RPMI7951 (cell line): ENCODE results near the gene ENO2. TPM values are rescaled to one million over a fixed set of nuclear protein-coding genes. Genes with fewer than 3 reads are reported as not detected.
A peak's percentile ranks its signal among the peaks of the same experiment; 100 is the strongest.

ENCODE experiments used
- DNase-seq: peaks from one replicate; pipeline ENCODE4 v3.0.0-alpha.2; 2012; ENCODE audit warnings: low read depth
- total RNA-seq: library from RNA; depleted of rRNA; stranded (reverse); fragments of >200 nt; shearing (Covaris generic); gene quantifications from 2 replicates; pipeline ENCODE4 v1.2.3, GENCODE V29; 2014

Gene ENO2
- total RNA-seq, 1 experiment from 2014 or later, result 28.6 TPM

DNA sequence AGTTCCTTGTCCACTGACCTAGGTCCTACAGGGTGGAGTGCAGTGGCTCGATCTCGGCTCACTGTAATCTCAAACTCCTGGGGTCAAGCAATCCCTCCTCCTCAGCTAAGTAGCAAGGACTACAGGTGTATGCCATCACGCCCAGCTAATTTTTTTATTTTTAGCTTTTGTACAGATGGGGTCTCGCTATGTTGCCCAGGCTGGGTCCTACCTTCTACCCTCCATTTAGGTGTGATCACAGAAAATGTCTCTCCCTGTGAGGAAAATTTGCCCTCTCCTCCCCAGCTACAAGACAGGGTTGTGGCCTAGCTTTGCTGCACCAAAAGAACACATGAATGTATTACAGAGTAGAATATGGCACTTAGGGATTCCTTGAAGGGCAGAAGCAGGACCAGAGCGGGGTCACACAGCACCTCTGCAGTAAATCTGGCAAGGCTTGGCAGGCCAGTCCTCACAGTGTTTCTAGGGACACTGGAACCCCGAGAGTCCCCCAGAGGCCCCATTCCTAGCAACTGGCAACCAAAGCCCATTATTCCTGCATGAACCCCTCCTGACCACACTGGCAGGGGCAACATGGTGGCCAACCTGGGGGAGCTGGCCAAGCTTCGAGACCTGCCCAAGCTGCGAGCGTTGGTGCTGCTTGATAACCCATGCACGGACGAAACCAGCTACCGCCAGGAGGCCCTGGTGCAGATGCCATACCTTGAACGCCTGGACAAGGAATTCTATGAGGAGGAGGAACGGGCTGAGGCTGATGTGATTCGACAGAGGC is 2.0 kb upstream of the ENO2 start:
- no peak for DNase-seq

DNA sequence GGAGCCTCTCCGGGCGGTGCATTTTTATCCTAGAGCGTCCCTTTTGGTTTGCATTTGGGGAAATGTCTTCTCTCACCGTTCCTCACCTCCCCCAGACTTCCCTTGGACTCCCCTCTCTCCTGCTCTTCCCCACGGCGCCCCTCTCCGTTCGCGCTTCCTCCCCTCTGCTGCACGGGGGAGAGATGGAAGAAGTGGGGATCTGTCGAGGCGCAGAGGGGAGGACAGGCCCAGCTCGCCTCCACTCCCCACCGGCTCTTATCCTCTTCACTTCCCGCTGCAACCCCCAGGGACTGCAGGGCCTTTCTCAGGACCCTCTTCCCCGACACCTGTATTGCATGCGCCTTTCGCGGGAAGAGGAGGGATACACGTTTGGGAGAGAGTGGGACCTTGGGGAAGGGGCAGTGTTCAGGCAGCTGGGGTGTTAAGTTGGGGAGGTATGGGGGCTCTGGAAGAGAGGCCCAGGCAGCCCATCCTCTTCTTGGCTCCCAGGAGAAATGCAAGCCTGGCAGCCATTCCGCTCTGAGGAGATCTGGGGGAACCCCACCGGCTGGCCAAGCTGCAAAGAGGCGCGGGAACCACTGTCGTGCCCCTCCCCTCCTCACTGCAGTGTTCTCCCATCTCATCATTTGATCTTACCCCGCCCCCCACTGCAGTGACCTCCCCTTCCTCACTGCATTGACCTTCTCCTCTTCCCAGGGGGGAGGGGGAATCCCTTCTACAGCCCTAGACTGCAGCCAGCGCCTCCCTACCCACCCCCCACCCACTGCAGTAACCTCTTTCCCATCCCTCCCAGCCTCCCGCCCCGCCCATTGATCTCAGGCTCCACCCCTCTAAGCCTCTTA is 788 bp downstream of the ENO2 start:
- peak; percentile 41 for DNase-seq

DNA sequence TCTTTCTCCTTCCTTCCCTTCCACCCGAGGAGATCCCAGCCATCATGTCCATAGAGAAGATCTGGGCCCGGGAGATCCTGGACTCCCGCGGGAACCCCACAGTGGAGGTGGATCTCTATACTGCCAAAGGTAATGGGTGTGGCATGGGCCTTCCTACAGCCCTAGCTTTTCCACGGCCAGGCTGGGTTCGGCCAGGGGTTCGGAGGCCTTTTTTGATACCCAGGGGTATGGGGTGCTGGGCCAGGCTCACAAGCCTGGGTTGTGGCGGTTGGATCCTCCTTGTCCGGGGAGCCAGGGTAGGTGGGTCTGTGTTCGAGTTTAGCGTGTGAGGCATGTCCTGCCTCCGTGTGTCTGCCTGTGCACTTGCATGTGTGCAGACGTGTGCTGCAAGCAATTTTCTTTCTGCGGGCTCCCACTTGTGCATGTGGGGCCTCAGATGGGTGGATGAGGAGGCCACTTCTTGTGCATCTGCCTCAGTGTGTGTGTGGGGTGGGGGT is 1.5 kb downstream of the ENO2 start:
- DNase-seq, result no peak

DNA sequence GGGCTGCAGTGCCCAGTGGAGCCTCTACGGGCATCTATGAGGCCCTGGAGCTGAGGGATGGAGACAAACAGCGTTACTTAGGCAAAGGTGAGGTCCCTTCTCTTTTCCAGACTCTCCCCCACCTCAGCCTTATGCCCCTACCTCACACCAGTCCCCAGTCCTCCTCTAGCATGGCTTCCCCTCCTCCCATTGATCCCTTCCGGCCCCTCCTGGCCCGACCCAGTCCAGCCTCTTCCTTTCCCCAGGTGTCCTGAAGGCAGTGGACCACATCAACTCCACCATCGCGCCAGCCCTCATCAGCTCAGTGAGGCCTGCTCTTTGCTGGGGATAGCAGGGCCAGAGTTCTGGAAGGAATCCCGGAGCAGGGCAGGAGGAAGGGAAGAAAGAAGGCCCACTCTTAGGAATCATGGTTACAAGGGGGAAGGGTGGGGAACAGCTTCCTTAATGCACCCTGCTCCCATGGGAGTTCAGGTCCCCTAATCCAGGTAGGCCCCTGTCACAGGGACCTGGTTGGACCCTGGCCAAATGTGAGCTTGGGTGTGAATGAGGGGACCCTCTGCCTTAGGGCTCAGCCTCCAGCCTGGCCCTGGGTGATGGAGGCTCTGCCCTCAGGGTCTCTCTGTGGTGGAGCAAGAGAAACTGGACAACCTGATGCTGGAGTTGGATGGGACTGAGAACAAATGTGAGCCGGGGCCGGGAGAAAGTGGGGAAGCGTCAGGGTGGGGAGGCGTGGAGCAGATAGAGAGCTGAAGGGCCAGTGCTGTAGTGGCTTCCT is 2.2 kb downstream of the ENO2 start:
- no peak for DNase-seq

DNA sequence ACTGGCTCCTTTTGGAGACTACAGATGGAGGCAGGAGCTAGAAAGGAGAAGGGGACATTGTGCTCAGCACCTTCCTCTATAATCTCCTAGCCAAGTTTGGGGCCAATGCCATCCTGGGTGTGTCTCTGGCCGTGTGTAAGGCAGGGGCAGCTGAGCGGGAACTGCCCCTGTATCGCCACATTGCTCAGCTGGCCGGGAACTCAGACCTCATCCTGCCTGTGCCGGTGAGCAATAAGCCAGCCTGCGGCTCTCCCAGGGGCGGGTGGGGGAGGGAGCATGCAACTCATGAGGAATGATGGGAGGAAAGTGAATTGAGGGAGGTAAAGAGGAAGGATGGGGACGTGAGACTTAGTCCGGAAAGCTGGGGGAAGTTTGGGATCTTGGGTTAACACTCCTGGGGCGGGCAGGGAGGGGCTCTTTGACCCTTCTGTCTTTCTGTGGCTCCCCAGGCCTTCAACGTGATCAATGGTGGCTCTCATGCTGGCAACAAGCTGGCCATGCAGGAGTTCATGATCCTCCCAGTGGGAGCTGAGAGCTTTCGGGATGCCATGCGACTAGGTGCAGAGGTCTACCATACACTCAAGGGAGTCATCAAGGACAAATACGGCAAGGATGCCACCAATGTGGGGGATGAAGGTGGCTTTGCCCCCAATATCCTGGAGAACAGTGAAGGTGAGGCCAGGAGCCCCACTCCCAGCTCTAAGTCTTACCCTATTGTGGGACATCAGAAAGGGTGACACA is 3.3 kb downstream of the ENO2 start:
- DNase-seq, result no peak

DNA sequence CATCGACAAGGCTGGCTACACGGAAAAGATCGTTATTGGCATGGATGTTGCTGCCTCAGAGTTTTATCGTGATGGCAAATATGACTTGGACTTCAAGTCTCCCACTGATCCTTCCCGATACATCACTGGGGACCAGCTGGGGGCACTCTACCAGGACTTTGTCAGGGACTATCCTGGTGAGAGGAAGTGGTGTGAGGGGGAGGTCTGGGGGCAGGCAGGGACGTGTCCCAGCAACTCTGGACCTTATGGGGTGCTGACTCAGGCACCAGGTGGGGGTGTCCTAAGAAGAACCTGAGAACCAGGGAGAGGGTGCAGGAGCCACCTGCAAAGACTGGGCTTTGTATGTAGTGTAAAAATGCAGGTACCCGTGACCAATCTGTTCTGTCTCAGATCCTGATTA is 5.2 kb downstream of the ENO2 start:
- no peak for DNase-seq

DNA sequence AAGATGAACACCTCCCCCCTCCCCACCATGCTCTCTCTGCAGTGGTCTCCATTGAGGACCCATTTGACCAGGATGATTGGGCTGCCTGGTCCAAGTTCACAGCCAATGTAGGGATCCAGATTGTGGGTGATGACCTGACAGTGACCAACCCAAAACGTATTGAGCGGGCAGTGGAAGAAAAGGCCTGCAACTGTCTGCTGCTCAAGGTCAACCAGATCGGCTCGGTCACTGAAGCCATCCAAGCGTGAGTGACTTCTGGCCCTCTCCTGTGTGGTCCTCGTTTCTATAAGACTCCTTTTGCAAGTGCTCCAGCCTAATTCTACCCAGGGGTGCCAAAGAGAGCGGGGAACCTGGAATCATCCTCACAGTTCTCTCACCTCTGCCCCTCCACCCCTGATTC is 7.2 kb downstream of the ENO2 start:
- DNase-seq, result no peak

DNA sequence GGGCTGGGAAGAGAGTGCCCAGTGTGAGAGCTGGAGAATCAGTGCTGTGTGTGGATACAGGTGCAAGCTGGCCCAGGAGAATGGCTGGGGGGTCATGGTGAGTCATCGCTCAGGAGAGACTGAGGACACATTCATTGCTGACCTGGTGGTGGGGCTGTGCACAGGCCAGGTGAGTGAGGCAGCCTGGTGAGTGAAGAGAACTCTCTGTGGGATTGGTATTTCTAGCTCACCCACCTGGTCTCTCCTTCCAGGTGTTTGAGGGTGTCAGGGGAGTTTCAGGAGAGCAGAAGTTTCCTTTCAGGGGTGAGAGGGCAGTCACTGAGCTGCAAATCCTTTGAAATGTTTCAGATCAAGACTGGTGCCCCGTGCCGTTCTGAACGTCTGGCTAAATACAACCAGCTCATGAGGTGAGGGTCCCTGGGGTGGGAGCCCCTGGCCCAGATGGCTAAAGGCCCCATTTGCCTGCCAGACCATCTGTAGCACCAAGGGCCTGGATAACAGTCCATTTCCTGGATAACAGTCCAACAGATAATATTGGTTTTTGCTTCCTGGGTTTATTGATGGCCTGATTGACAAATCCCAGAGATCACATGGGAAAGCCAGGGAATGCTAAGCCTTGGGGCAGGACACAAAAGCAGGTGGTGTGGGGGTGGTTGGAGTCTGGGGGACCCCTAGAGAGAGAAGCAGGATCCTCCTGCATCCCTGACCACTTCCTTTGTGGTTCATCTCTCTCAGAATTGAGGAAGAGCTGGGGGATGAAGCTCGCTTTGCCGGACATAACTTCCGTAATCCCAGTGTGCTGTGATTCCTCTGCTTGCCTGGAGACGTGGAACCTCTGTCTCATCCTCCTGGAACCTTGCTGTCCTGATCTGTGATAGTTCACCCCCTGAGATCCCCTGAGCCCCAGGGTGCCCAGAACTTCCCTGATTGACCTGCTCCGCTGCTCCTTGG is 7.9 kb downstream of the ENO2 start:
- no peak for DNase-seq

DNA sequence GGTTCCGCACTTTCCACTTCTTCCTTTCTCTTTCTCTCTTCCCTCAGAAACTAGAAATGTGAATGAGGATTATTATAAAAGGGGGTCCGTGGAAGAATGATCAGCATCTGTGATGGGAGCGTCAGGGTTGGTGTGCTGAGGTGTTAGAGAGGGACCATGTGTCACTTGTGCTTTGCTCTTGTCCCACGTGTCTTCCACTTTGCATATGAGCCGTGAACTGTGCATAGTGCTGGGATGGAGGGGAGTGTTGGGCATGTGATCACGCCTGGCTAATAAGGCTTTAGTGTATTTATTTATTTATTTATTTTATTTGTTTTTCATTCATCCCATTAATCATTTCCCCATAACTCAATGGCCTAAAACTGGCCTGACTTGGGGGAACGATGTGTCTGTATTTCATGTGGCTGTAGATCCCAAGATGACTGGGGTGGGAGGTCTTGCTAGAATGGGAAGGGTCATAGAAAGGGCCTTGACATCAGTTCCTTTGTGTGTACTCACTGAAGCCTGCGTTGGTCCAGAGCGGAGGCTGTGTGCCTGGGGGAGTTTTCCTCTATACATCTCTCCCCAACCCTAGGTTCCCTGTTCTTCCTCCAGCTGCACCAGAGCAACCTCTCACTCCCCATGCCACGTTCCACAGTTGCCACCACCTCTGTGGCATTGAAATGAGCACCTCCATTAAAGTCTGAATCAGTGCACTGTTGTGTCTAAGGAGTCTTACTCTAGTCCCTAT is 8.8 kb downstream of the ENO2 start:
- no peak for DNase-seq

DNA sequence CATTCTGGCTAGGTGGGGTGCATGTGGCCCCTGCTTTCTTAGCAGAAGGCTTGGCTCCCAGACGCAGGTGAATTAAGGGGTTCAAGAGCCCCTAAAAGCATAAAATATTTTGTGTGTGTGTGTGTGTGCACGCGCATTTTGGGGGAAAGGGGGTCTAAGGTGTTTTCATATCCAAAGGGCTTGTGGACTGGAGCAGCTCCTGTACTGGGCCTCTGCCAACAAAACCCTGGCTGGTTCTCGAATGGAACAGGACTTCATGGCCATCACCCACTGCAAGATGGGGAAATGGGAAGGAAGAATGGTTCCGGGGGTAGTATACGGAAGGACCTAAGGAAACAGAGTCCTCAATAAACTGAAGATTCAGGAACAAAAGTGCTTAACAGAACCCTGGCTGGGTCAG is 9.5 kb downstream of the ENO2 start:
- DNase-seq, result no peak

DNA sequence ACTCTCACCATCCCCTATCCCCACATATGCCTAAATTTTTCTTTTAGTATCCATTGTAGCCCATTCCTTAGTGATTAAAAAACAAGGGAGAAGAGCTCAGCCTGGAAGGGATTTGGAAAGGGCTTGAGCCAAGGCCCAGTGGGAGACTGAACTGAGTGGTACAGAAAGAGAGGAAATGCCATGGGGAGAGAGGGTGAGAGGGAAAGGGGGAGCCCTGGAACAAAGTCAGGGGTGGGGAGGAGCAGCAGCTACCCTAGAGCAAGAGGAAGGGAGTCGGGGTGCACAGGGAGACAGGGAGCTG is 10.8 kb downstream of the ENO2 start:
- DNase-seq, result no peak

DNA sequence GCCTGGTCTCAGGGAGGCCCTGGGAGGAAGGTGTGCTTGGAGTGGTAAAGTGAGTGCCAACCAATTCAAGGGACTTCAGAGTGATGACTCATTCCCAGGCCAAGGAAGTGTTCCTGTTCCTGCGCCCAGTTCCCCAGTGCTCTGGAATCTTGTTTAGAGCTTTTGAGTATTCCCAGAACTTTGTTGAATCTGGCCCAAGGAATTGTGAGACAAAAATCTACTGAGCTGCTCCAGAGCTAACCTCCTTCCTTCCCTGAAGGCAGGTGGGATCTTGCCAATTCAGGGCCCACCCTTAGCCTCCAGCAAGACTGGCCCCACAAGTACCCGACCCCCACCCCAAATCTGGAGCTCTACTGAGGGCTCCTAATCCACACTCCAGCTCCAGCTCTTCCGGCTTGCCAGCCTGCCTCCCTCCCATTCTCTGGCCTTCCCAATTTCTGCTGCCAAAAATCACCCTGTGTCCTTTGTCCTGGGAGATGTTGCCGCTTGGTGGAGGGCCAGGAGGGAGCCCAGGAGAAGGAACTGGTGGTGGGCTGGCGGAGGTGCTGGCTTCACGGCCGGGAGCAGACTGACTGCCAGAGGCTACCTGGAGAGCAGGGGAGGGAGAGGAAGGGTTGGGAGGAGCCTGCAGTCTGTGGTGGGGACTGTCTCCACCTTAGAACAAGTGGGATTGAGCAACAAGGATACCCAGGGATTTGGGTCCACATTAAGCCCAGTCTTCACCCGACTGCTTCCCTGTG is 11.3 kb downstream of the ENO2 start:
- peak; percentile 90 for DNase-seq

DNA sequence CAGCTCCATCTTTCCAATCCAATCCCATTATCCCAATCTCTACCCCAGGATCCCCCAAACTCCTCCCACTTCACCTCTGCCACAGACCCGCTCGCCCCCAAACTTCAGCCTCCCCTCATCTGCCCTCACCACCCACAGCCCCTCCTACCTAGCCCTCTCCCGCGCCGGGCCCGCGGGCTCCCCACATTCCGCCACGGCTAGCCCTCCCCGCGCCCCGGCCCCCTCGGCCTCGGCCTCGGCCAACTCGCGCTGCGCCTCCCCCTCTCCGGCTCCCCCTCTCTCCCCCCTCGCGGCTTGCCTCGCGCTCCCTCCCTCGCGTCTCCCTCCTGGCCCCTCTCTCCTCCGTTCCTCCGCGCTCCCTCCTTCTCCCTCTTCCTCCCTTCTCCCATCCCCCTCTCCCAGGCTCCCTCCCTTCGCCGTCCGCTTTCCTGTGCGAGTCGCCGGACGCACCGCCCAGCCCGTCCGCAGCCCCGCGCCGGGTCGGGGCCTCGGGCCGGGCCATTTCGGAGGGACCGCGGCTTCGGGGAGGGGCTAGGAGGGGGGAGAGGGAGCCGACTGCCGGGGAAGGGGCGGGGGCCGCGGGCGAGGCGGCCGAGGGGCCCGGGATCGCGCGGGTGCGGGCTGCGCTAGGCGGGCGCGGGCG is 13.1 kb downstream of the ENO2 start, which contains the start of gene ATN1:
Gene ATN1, plus strand, starts transcription at position 581 of the 643 bp plus-strand sequence. CDS start 6,043 bp downstream, outside the sequence.
- peak; percentile 77 for DNase-seq

DNA sequence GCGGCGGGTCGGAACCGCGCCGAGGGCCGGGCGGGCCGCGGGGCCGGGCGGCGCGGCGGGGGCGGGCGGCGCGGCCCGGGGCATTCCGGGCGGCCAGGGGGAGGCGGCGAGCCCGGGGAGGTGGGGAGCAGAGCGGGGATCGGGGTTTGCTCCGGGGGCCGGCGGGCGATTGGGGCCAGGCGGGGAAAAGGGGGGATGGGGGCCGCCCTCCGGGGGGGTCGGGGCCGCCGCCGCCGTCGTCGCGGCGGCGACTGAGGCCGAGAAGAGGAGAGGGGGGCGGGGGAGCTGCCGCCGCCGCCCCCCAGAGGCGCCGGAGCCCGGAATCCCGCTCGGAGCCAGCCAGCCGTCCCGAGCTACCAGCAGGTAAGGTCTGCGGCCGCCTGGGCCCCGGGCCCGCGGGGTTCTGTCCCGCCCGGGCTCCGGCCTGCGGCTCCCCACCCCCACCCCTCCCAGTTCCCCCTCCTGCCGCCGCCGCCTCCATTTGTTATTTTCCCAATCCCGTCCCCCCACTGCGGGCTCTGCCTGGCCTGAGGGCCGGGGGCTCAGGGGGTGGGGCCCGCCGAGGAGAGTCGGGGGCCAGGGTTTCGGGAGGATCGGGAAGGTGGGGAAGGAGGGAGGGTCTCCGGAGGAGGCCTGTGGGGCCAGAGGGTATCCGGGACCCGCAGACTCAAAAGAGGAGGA is 13.8 kb downstream of the ENO2 start:
- no peak for DNase-seq

DNA sequence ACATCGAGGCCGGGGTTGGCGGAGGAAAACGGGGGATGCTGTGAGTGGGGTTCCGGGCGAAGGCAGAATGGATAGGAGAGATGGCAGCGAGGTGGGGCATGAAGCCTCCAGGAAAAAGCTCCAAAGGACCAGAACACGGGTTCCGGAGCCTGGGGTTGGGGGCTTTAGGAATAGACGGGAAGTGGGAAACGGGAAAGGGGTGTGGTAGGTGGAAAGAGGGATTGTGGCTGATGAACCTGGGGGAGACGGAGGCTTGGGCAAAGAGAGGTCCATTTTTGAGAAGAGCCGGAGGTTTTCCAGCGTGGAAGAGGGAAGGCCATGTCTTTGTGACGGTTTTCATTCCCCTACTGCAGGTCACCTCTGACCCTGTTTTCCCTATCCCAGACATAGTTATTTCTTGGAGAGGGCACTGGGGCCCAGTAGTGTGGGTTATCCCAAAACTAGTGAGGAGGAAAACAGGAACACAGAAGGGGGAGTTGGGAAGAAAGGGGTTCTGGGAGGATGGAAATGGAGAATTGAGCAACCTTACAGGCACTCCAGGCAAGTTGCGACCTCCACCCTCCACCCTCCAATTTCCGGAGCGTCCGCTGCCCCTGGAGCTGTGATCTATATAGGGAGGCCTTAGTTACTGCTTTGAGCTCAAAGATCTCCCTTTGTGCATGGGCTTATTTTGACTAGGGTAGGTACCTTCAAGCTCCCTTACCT is 14.5 kb downstream of the ENO2 start:
- no peak for DNase-seq

DNA sequence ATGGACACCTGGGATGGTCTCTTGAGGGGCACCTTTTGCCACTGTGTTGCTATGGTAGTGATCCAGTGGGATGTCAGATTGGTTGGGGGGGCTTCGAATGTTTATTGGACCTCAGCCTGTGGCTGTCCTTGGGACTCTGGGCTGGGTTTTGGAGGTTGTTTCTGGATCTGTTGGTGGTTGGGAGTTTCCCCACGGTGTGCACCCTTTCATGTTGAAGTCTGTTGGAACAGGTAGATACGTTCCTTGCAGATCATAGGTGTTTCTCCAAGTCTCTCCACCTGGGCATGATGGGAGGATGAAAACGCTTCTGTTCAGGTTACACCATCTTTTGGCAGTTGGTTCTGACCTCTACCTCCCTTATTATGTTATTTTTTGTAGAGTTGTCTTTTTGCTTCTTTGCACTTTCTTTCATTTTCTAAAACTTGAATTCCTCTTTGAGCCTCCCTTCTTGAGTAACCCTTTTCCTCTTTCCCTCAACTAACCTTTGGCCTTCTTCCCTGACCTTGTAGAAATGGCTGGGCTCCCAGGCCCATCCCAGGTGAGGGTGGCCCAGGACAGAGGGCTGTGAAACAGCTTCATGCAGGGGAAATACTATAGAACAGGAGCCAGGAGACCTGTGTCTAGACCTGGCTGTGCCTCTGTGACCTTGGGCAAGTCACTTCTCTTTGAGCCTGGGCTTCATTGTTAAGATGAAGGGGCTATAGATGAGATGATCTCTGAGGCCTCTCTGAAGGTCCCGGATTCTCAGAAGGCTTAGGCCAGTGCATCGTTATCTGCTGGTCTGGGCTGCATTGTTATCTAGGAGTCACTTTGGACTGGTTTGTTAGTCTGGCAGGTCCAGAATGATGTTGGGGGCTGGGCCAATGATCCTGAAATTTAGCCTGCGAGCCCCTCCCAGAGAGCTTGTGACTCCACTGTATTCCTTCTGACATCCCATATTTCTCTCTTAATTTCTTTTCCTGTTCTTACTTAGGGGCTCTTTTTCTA is 15.4 kb downstream of the ENO2 start:
- no peak for DNase-seq
